ENCODE measurements around the gene ZNF740. TPM values are rescaled to one million over a fixed set of nuclear protein-coding genes. Genes with fewer than 3 reads are reported as not detected.
"Not testable (repeated sequence)": the region's sequence is repeated elsewhere in the genome, so short reads cannot be mapped to it uniquely, and the experiment has no call there.

The ZNF740 gene
- total RNA-seq, 2 donors from 2014 or later, result 10.1 to 21.4 TPM

- peak; percentile 90 for ATAC-seq
- H3K9me3 ChIP-seq, result no peaks in the 10 kb centered on the region
- H3K4me3 ChIP-seq, result no peak overlapping the region
- no peaks in the 10 kb centered on the region for H3K27me3 ChIP-seq
- no peaks in the 10 kb centered on the region for H3K4me1 ChIP-seq
- DNase-seq, result peak; percentile 83 to 89 (median 86)
- H3K27ac ChIP-seq, result no peak overlapping the region
- TF ChIP-seq CTCF (IDR thresholded peaks at IDR 0.05) (peak; percentile 88 to 97 (median 93)), POLR2A (IDR thresholded peaks at IDR 0.05) (no peak)
- 12 to 15% methylated on average over 14 of the region's 14 CpGs for WGBS, 2 donors
- intact Hi-C loops (cut with DNase I), result no loop called here
- no peaks in the 10 kb centered on the region for H3K36me3 ChIP-seq (replicated peaks in 1 of 2; ENCODE audit: insufficient read depth in 1 of 2, low read depth in 2 of 2)
These were observed 21.2 kb upstream of the ZNF740 start for GRCh38 chr12:53159195-53159839.

DNA sequence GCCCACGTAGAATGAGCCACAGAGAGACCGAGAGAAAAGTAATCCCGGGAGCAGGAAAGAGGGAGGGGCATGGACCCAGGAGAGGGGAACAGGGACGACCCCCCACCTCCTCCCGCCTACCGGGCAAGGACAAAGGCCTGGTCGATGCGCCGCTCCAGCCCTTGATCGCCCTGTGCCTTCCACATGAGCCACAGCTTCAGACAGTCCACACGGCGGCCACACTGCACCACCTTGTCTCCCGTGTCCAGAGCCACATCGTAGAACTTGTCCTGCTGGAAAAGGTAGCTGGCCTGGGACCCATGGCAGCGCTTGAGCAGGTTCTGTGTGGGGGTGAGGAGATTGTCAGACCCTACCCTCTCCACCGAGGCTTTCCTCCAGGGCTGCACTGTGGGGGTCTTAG lies 20.5 kb upstream of the ZNF740 start:
- no peaks in the 10 kb centered on the region for H3K36me3 ChIP-seq (replicated peaks in 1 of 2; ENCODE audit: insufficient read depth in 1 of 2, low read depth in 2 of 2)
- H3K27ac ChIP-seq, result no peak overlapping the region
- H3K27me3 ChIP-seq, result no peaks in the 10 kb centered on the region
- DNase-seq, result no peak
- no peaks in the 10 kb centered on the region for H3K9me3 ChIP-seq
- H3K4me1 ChIP-seq, result no peaks in the 10 kb centered on the region
- H3K4me3 ChIP-seq, result no peak overlapping the region
- WGBS, 2 donors, result 76 to 77% methylated on average over 8 to 15 of the region's 16 CpGs
- intact Hi-C loops (cut with DNase I), result loop anchor here (5.0 kb wide), 1 partner anchor 37 kb away; no protein-coding TSS in a partner anchor
- ATAC-seq, result no peak
- TF ChIP-seq POLR2A (IDR thresholded peaks at IDR 0.05) (no peak), CTCF (IDR thresholded peaks at IDR 0.05) (no peak)

DNA sequence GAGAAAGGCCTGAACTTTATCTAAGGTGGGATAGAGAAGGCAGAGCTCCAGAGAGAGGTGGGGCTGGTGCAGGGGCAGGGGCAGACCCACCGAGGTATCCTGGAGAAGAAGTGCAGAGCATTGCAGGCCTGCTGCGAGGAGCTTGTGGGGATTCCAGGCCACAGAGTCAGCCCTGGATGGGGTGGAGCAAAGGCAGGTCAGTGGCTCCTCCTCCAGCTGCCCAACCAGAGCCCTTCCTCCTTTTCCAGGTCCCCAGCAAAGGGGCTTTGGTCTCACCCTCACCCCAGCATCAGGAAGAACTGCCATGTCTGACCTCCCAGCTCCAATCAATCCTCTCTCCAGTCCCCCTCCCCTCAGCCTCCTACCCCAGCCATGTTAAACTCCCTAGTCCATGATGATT lies 19.8 kb upstream of the ZNF740 start:
- no peak overlapping the region for H3K4me3 ChIP-seq
- DNase-seq, result no peak
- WGBS, 2 donors, result 65 to 74% methylated on average over 2 of the region's 2 CpGs
- ATAC-seq, result no peak
- TF ChIP-seq CTCF (IDR thresholded peaks at IDR 0.05), result no peak
- TF ChIP-seq POLR2A (IDR thresholded peaks at IDR 0.05), result no peak
- no peaks in the 10 kb centered on the region for H3K9me3 ChIP-seq
- no peak overlapping the region for H3K27ac ChIP-seq
- intact Hi-C loops (cut with DNase I), result loop anchor here (5.0 kb wide), 1 partner anchor 37 kb away; no protein-coding TSS in a partner anchor
- H3K36me3 ChIP-seq (replicated peaks in 1 of 2; ENCODE audit: insufficient read depth in 1 of 2, low read depth in 2 of 2), result no peaks in the 10 kb centered on the region
- no peaks in the 10 kb centered on the region for H3K4me1 ChIP-seq
- H3K27me3 ChIP-seq, result no peaks in the 10 kb centered on the region

DNA sequence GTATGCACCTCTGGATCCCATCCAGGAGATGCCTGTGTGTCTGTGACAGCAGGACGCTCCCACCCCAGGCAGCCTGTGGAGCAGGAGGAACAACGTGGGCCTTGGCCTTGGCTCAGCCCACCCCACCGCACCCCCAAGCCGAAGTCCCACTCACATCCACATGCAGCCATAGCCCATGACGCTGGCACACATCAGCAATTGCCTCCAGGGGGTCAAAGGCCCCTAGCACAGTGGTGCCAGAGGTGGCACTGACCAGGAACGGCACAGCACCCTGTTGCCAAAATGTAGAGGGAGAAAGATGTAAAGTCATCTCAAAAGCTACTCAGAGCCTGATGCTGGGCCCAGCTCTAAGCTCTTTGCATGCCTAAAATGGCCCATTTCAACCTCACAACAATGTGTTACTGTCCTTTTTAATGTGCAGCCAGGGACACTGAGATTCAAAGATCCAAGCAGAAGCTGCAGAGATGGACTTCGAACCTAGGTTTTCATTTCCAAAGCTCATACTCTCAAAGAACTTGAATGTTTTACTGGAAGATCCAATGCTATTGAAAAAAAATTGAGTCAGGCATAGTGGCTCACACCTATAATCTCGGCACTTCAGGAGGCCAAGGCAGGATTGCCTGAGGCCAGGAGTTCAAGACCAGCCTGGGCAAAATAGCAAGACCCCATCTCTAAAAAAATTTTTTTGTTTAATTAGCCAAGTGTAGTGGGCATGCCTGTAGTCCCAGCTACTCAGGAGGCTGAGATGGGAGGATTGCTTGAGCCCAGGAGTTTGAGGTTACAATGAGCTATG lies 19.2 kb upstream of the ZNF740 start:
- DNase-seq (no peak), ATAC-seq (no peak)
- no peaks in the 10 kb centered on the region for H3K36me3 ChIP-seq (replicated peaks in 1 of 2; ENCODE audit: insufficient read depth in 1 of 2, low read depth in 2 of 2)
- no peaks in the 10 kb centered on the region for H3K9me3 ChIP-seq
- WGBS, 2 donors, result 80 to 93% methylated on average over 5 to 8 of the region's 8 CpGs
- no peaks in the 10 kb centered on the region for H3K4me1 ChIP-seq
- H3K27ac ChIP-seq, result no peak overlapping the region
- TF ChIP-seq POLR2A (IDR thresholded peaks at IDR 0.05), result no peak
- no peak for TF ChIP-seq CTCF (IDR thresholded peaks at IDR 0.05)
- H3K27me3 ChIP-seq, result no peaks in the 10 kb centered on the region
- no peak overlapping the region for H3K4me3 ChIP-seq
- intact Hi-C loops (cut with DNase I), result loop anchor here (5.0 kb wide), 1 partner anchor 36 kb away; no protein-coding TSS in a partner anchor

GRCh38 chr12:53163008-53163407 lies 17.5 kb upstream of the ZNF740 start:
- not testable (repeated sequence) for H3K4me1 ChIP-seq; H3K4me3 ChIP-seq; H3K27me3 ChIP-seq; H3K9me3 ChIP-seq; ATAC-seq; DNase-seq; H3K27ac ChIP-seq; H3K36me3 ChIP-seq (replicated peaks in 1 of 2; ENCODE audit: insufficient read depth in 1 of 2, low read depth in 2 of 2)
- WGBS, 2 donors, result 92 to 100% methylated on average over 2 of the region's 2 CpGs
- intact Hi-C loops (cut with DNase I), result loop anchor here (5.0 kb wide), 1 partner anchor 34 kb away; no protein-coding TSS in a partner anchor

Measured in body of pancreas (tissue), 4 donors.